Effector CD4-positive, alpha-beta T cell (primary cell): ENCODE measurements around the gene MYBPC2.
"Not testable (repeated sequence)": the region's sequence is repeated elsewhere in the genome, so short reads cannot be mapped to it uniquely, and the experiment has no call there.

ENCODE experiments used
- DNase-seq: peaks from one replicate; pipeline ENCODE4 v3.0.0-alpha.2; 2020

Gene MYBPC2

GRCh38 chr19:50460161-50460765 lies 27.6 kb downstream of the MYBPC2 start:
- no peak for DNase-seq

- DNase-seq = peak; percentile 30
Measured at GRCh38 chr19:50461066-50461875, 28.6 kb downstream of the MYBPC2 start.

GRCh38 chr19:50462970-50463369 lies 30.3 kb downstream of the MYBPC2 start:
- DNase-seq = no peak

- DNase-seq = no peak
Measured at GRCh38 chr19:50464348-50464747, 31.7 kb downstream of the MYBPC2 start.

- no peak for DNase-seq
Measured at GRCh38 chr19:50465000-50465399, 32.3 kb downstream of the MYBPC2 start.

- DNase-seq = no peak
Measured at GRCh38 chr19:50465986-50466705, 33.5 kb downstream of the MYBPC2 start.

GRCh38 chr19:50466706-50467039 lies 34.0 kb downstream of the MYBPC2 start:
- no peak for DNase-seq

GRCh38 chr19:50467566-50467965 lies 34.9 kb downstream of the MYBPC2 start:
- no peak for DNase-seq

- no peak for DNase-seq
Measured at GRCh38 chr19:50468818-50469217, 36.1 kb downstream of the MYBPC2 start.

- not testable (repeated sequence) for DNase-seq
Measured at GRCh38 chr19:50473336-50473735, 40.6 kb downstream of the MYBPC2 start.

GRCh38 chr19:50475101-50475568 lies 42.4 kb downstream of the MYBPC2 start:
- no peak for DNase-seq

GRCh38 chr19:50475736-50476223 lies 43.1 kb downstream of the MYBPC2 start:
- no peak for DNase-seq

- peak; percentile 85 for DNase-seq
Measured at GRCh38 chr19:50476224-50476906, 43.7 kb downstream of the MYBPC2 start, which contains the start of the genes EMC10 and GARIN5A. TSS of gene EMC10 (plus strand) at chr19:50476507. CDS start at chr19:50476545, 38 bp downstream. TSS of gene GARIN5A (minus strand) at chr19:50476848. CDS start at chr19:50476388, 460 bp downstream.

GRCh38 chr19:50476907-50477238 lies 44.2 kb downstream of the MYBPC2 start:
- DNase-seq = no peak

GRCh38 chr19:50477751-50478515 lies 45.2 kb downstream of the MYBPC2 start:
- no peak for DNase-seq

- no peak for DNase-seq
Measured at GRCh38 chr19:50478901-50479715, 46.4 kb downstream of the MYBPC2 start.

- DNase-seq = no peak
Measured at GRCh38 chr19:50479761-50480251, 47.1 kb downstream of the MYBPC2 start.

GRCh38 chr19:50480281-50481111 lies 47.8 kb downstream of the MYBPC2 start:
- no peak for DNase-seq

- no peak for DNase-seq
Measured at GRCh38 chr19:50481351-50482149, 48.9 kb downstream of the MYBPC2 start.
